Fibroblast of pulmonary artery (primary cell): ENCODE measurements around the gene DHX40.
"Not testable (repeated sequence)": the region's sequence is repeated elsewhere in the genome, so short reads cannot be mapped to it uniquely, and the experiment has no call there.

Experiments used
- DNase-seq: peaks from one replicate; pipeline ENCODE4 v3.0.0-alpha.2; 2010; ENCODE audit warnings: low read depth
- H3K4me3 ChIP-seq: replicated peaks from 2 replicates; pipeline ENCODE4 v1.5.1; 2011; ENCODE audit warnings: low read depth, mild to moderate bottlenecking, control low read depth, low read length, moderate library complexity
- CTCF ChIP-seq: IDR thresholded peaks from 2 replicates; pipeline ENCODE4 v1.5.1; 2011; ENCODE audit warnings: mild to moderate bottlenecking, control low read depth, low read length, inconsistent platforms; ENCODE audit errors: missing control alignments

DHX40 gene

GRCh38 chr17:59647288-59647687 is 81.9 kb downstream of the DHX40 start:
- TF ChIP-seq CTCF: no peak
- no peak for DNase-seq

GRCh38 chr17:59649886-59650285 is 84.5 kb downstream of the DHX40 start:
- no peak for DNase-seq
- TF ChIP-seq CTCF: no peak
- no peak overlapping the region for H3K4me3 ChIP-seq

More at GRCh38 chr17:59647288-59647687, 81.9 kb downstream of the DHX40 start:
- no peak overlapping the region for H3K4me3 ChIP-seq

- no peak for DNase-seq
- no peak for TF ChIP-seq CTCF
Measured at GRCh38 chr17:59650642-59651041, 85.2 kb downstream of the DHX40 start.

GRCh38 chr17:59651346-59651745 is 85.9 kb downstream of the DHX40 start:
- DNase-seq: no peak
- TF ChIP-seq CTCF: no peak
- no peak overlapping the region for H3K4me3 ChIP-seq

More at GRCh38 chr17:59650642-59651041, 85.2 kb downstream of the DHX40 start:
- no peak overlapping the region for H3K4me3 ChIP-seq

GRCh38 chr17:59652119-59652518 is 86.7 kb downstream of the DHX40 start:
- peak; percentile 50 for DNase-seq
- TF ChIP-seq CTCF: no peak
- no peak overlapping the region for H3K4me3 ChIP-seq

GRCh38 chr17:59656624-59657023 is 91.2 kb downstream of the DHX40 start:
- H3K4me3 ChIP-seq: not testable (repeated sequence)
- DNase-seq: peak; percentile 79
